Epithelial cell of proximal tubule (primary cell): Measurements from ENCODE around the gene NTM. TPM values are rescaled to one million over a fixed set of nuclear protein-coding genes. Genes with fewer than 3 reads are reported as not detected.

Experiments used
- DNase-seq: peaks from one replicate; pipeline ENCODE4 v3.0.0-alpha.2; 2011; ENCODE audit warnings: low read depth
- H3K4me3 ChIP-seq: 2 replicates; pipeline ENCODE4 v1.5.1; 2011; ENCODE audit warnings: low read depth, mild to moderate bottlenecking, low read length
- total RNA-seq: library from RNA; depleted of rRNA; stranded (reverse); fragments of >200 nt; gene quantifications from 2 replicates; pipeline ENCODE4 v1.2.3, GENCODE V29; 2015
- TF ChIP-seq, protein P1 (sequence below): conservative IDR thresholded peaks from 2 replicates; pipeline ENCODE4 v1.5.1; 2012; ENCODE audit warnings: low read depth, mild to moderate bottlenecking, low read length

NTM gene
- total RNA-seq, 1 donor from 2014 or later = 5.3 TPM

DNA sequence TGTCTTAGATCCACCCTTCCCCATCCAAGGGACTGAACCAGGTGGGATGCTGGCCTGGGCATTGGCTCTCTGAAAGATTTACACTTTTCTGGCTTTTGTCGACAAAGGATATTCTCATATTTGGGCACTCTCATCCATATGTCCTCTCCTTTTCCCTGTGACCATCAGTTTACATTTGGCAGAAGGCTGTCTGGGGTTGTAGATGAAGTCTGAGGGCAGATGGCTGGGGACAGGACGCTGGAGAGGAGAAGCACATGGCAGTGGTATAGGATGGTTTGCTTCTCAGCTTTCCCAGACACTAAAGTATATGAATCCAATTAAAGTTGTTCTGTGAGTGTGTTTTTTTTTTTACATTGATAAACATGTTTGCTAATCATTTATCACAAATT is 757.5 kb downstream of the NTM start:
- DNase-seq = no peak
- TF ChIP-seq, protein P1, sequence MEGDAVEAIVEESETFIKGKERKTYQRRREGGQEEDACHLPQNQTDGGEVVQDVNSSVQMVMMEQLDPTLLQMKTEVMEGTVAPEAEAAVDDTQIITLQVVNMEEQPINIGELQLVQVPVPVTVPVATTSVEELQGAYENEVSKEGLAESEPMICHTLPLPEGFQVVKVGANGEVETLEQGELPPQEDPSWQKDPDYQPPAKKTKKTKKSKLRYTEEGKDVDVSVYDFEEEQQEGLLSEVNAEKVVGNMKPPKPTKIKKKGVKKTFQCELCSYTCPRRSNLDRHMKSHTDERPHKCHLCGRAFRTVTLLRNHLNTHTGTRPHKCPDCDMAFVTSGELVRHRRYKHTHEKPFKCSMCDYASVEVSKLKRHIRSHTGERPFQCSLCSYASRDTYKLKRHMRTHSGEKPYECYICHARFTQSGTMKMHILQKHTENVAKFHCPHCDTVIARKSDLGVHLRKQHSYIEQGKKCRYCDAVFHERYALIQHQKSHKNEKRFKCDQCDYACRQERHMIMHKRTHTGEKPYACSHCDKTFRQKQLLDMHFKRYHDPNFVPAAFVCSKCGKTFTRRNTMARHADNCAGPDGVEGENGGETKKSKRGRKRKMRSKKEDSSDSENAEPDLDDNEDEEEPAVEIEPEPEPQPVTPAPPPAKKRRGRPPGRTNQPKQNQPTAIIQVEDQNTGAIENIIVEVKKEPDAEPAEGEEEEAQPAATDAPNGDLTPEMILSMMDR = no peak
- no peak overlapping the region for H3K4me3 ChIP-seq

DNA sequence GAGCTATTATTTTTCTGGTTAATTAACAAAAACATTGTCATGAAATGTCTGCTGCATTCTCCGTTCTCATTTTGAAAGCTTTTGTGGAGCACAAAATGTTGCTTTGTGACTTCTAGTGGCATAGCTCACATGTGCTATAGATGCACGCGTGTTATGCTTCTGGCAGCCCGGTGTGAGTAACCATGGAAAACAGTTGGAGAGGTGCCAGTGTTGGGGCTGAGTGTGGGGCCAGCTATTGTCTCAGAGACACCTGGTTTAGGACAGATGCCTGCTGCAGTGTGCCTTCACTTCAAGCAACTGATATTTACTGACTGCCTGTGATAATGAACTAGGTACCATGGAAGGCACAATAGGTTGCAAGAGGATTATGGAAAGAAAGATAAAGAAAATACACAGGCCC is 760.6 kb downstream of the NTM start:
- DNase-seq = no peak
- no peak overlapping the region for H3K4me3 ChIP-seq
- TF ChIP-seq, protein P1 = no peak

DNA sequence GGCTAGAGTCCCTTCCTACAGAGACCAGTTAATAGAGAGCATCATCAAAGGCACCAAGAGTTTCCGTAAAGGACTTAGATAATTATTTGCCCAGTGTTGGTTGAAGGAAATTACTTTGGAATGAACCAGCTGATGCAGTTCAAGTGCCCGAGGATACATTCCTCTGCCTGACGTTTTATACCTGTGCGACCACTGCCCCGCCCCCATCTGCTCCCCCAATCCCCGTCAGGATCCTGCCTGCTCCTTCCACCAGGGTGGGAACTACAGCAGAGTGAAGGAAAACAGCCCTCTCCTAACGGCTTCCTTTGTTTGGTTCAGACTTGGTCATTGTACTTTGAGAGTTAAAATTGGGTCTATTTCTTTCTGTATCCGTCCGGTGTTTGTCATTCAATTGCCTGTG is 761.5 kb downstream of the NTM start:
- TF ChIP-seq, protein P1 = no peak
- no peak overlapping the region for H3K4me3 ChIP-seq
- DNase-seq = no peak

DNA sequence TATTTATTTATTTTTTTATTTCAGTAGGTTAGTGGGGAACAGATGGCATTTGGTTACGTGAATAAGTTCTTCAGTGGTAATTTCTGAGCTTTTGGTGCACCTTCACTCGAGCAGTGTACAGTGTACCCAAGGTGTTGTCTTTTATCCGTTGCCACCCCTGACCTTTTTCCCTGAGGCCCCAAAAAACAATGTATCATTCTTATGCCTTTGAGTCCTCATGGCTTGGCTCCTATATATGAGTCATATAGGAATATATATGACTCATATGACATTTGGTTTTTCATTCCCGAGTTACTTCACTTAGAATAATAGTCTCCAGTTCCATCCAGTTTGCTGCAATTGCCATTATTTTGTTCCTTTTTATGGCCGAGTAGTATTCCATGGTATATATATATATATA is 763.9 kb downstream of the NTM start:
- no peak for DNase-seq

DNA sequence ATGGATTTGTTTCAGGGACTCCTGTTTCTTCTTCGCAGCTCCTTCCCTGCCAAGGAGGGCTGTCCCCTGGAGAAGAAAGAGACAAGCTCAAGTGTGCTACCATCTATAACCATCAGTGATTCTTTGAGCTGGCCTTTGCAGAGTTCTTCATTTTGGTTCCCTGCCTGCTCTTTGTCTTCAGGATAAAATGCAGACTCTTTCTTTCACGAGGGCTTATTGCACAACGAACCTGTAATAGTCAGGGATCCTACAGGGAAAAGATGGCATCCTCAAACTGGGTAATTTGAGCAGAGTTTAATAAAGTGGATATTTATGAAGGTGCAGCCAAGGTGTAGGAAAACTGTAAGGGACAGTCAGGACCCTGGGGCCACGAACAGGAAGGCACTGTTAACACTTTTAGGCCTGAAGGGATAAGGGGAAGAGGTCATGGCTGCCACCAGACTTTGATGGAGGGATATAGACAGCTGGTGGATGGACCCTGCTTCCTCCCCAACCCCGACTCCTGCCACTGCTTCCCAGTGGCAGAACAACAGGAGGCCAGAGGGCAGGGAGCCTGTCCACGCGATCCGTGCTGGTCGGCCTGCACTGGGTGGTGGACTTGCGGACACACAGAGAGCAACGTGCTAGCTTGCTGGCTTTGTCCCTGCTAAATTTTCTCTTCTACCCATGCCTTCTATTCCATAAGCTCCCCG is 767.0 kb downstream of the NTM start:
- no peak for DNase-seq
- TF ChIP-seq, protein P1 = no peak
- H3K4me3 ChIP-seq = no peak overlapping the region

More for the DNA sequence above, 763.9 kb downstream of the NTM start:
- no peak overlapping the region for H3K4me3 ChIP-seq
- TF ChIP-seq, protein P1 = no peak

DNA sequence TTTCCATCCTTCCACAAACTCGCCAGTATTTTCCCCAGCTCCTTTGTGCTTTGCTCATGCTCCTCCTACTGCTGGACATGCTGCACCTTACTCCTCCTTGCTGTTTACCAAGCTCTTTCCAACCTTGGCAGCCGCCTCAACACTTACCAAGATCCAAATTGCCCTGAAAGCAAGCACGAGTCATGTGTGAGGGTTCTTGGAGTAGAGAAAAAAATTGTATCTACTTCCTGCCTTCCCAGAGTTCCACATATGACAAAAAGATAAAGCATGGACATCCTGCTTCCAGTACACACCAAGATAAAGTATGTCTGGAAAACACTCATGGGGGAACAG is 767.5 kb downstream of the NTM start:
- TF ChIP-seq, protein P1 = no peak
- H3K4me3 ChIP-seq = no peak overlapping the region
- no peak for DNase-seq

DNA sequence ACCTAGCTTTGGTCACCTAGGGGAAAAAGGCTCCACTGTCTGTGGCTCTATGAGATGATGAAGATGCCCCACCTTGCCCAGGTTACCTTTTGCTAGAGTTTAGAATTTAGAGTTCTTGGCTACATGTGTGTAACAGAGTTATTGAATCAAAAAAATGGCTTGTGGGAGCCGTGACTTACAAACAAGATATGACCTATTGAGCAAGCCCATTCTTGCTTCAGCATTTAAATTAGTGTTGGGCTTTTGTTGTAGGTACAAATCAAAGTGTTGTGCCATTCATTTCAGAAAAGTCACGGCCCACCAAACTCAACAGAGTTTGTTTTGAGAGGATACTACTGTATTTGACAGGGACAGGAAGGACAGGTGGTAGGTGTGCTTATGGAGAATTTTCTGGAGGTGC is 768.8 kb downstream of the NTM start:
- TF ChIP-seq, protein P1 = no peak
- no peak overlapping the region for H3K4me3 ChIP-seq
- DNase-seq = no peak
